ENCODE measurements around the gene MEGF11.

MEGF11 gene

DNA sequence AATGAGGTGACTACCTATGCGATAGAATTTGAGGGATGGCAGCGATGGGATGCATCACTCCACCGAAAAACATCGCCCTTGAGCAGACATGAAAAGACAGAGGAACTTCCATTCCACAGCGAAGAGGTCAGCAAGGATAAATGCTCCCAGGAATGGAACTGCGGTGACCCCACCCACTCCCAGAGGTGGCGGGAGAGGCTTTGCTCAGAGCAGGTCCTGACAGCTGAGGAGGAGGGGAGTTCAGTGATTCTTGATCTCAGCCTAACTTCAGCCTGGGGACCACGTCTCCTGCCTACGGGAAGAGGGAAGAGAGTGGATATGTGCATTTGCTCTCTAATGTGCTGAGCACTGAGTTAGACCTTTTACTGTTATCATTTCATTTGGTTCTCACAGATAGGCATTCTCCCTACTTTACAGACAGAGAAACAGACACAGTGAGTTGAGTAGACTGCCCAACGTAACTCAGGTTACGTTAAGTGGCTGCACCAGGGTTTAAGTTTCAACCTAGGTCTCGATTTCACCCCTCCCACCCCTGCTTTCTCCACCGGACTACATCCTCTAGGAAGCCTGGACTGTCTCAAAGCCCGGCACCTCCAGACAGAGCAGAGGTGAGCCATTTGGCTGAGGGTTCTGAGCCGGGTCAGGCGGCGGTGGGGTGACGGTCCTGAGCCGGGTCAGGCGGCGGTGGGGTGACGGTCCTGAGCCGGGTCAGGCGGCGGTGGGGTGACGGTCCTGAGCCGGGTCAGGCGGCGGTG, 214.3 kb downstream of the MEGF11 start:
- Histone ChIP-seq H3K4me1 (ENCODE audit: insufficient read depth, low read length) (no peaks in the 10 kb centered on the region), H3K27ac (ENCODE audit: low read depth, low read length) (no peak overlapping the region), H3K9me3 (ENCODE audit: low read length) (no peaks in the 10 kb centered on the region), H3K4me3 (ENCODE audit: low read depth in 1 of 2, low read length in 2 of 2) (no peak overlapping the region), H3K27me3 (ENCODE audit: control insufficient read depth in 1 of 2, insufficient read depth in 2 of 2, low read length in 2 of 2) (peaks cover 24 to 37% of the 10 kb centered on the region in 2 donors), H3K9ac (ENCODE audit: low read length) (no peak overlapping the region), H3K36me3 (ENCODE audit: insufficient read depth, low read length) (no peaks in the 10 kb centered on the region)

DNA sequence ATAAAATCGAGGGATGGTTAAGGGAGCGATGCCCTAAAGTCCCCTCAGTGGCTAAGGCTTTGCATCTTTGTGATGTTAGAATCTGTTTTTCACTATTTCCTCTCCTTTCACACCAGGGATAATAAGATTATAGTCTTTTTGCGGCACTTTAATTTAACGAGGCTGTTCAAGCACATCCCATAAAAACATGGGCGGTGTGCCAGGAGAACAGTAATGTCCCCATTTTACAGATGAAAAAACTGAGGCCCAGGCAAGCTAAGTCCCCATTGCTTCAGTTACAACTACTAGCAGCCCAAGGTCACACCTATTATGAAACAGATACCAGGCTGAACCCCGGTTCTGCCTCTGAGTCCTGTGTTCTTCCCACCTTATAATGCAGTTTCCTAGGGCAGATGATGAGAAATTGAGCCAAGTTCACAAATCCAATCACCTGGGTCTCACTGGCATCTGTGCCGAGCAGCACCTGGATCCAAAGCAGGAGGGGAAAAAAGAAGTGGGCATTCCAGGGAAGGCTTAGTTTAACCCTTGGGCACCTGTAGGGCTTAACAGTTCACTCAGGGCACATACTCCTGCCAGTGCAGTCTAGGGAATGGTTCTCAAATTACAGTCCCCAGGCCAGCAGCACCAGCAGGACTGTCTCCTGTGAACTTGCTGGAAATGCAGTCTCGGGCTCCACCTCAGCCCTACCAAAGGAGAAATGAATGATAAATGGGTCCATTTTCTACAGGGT, 215.0 kb downstream of the MEGF11 start:
- Histone ChIP-seq H3K4me1 (ENCODE audit: insufficient read depth, low read length) (no peaks in the 10 kb centered on the region), H3K9ac (ENCODE audit: low read length) (no peak overlapping the region), H3K27ac (ENCODE audit: low read depth, low read length) (no peak overlapping the region), H3K9me3 (ENCODE audit: low read length) (no peaks in the 10 kb centered on the region), H3K36me3 (ENCODE audit: insufficient read depth, low read length) (no peaks in the 10 kb centered on the region), H3K27me3 (ENCODE audit: control insufficient read depth in 1 of 2, insufficient read depth in 2 of 2, low read length in 2 of 2) (peaks cover 24 to 37% of the 10 kb centered on the region in 2 donors), H3K4me3 (ENCODE audit: low read depth in 1 of 2, low read length in 2 of 2) (no peak overlapping the region)

DNA sequence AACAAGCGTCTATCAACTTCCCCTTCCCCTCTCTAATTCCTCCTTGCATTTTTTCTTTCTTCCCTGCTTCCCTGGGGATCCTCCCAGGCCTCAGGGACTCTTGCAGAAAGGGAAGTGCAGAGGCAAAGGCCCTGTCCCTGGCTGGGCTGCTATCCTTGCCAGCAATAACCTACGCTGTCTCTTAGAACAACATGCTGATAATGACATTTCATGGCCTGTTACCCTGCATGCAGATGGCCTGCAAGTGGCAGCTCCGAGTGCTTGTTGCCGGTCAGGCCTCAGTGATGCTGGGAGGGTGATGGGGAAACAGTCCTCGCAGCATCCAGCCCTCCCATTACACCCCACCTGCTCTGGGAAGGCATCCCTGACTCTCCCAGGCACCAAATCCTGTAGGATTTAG, 216.7 kb downstream of the MEGF11 start:
- Histone ChIP-seq H3K9ac (ENCODE audit: low read length) (no peak overlapping the region), H3K4me3 (ENCODE audit: low read depth in 1 of 2, low read length in 2 of 2) (no peak overlapping the region), H3K27me3 (ENCODE audit: control insufficient read depth in 1 of 2, insufficient read depth in 2 of 2, low read length in 2 of 2) (peaks cover 24 to 34% of the 10 kb centered on the region in 2 donors), H3K4me1 (ENCODE audit: insufficient read depth, low read length) (no peaks in the 10 kb centered on the region), H3K9me3 (ENCODE audit: low read length) (no peaks in the 10 kb centered on the region), H3K36me3 (ENCODE audit: insufficient read depth, low read length) (no peaks in the 10 kb centered on the region), H3K27ac (ENCODE audit: low read depth, low read length) (no peak overlapping the region)

DNA sequence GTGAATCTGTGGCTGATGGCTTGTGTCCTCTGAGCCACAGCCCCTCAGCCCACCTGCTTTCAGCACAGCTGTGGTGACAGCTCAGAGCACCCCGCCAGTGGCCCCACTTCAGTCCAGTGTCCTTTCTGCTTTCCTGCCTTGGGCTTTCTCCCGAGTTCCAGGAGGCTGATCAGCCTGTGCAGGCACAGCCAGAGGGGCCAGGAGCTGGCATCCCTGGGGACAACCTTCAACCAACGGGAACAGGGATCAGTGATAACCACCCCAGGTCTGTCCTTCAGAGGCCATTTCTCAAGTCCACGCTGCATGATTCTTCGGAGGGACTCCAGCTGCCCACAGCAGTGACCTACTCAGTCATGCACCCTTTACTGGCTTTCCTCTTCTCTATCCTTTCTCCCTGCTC, 217.6 kb downstream of the MEGF11 start:
- Histone ChIP-seq H3K27ac (ENCODE audit: low read depth, low read length) (no peak overlapping the region), H3K36me3 (ENCODE audit: insufficient read depth, low read length) (no peaks in the 10 kb centered on the region), H3K9ac (ENCODE audit: low read length) (no peak overlapping the region), H3K4me3 (ENCODE audit: low read depth in 1 of 2, low read length in 2 of 2) (no peak overlapping the region), H3K9me3 (ENCODE audit: low read length) (no peaks in the 10 kb centered on the region), H3K4me1 (ENCODE audit: insufficient read depth, low read length) (no peaks in the 10 kb centered on the region), H3K27me3 (ENCODE audit: control insufficient read depth in 1 of 2, insufficient read depth in 2 of 2, low read length in 2 of 2) (peaks cover 24 to 34% of the 10 kb centered on the region in 2 donors)

DNA sequence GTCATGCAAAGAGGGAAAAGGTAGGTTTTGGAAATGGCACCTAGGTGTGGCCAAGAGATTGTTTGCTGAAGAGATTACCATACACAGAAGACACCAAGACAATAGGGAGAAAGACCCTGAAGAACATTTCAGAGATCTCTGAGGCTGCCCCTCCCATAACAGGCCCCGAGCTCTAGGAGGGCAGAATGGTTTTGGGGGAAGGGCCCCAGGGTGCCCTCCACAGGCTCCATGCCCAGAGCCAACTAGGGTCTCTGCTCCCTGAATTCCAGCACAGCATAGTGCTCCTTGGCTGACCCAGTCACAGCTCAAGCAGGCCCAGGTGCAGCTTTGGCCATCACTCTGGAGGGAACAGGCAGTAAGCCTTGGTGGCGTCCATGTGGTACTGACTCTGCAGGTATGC, 220.4 kb downstream of the MEGF11 start:
- Histone ChIP-seq H3K4me3 (ENCODE audit: low read depth in 1 of 2, low read length in 2 of 2) (no peak overlapping the region), H3K9me3 (ENCODE audit: low read length) (no peaks in the 10 kb centered on the region), H3K9ac (ENCODE audit: low read length) (no peak overlapping the region), H3K27ac (ENCODE audit: low read depth, low read length) (no peak overlapping the region), H3K4me1 (ENCODE audit: insufficient read depth, low read length) (no peaks in the 10 kb centered on the region), H3K36me3 (ENCODE audit: insufficient read depth, low read length) (no peaks in the 10 kb centered on the region), H3K27me3 (ENCODE audit: control insufficient read depth in 1 of 2, insufficient read depth in 2 of 2, low read length in 2 of 2) (peaks cover 15% of the 10 kb centered on the region in 2 donors)

DNA sequence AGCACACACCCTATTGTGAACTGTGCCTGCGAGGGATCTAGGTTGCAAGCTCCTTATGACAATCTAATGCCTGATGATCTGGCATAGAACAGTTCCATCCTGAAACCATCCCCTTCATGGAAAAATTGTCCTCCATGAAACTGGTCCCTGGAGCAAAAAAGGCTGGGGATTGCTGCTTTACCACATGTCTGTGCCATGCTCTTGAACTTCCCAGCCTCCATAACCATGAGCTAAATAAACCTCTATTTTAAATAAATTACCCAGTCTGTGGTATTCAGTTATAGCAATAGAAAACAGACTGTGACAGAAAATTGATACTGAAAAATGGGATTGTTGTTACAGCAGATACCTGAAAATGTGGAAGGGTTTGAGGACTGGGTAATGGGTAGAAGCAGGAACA, 221.5 kb downstream of the MEGF11 start:
- Histone ChIP-seq H3K4me1 (ENCODE audit: insufficient read depth, low read length) (no peaks in the 10 kb centered on the region), H3K27me3 (ENCODE audit: control insufficient read depth in 1 of 2, insufficient read depth in 2 of 2, low read length in 2 of 2) (peaks cover 7 to 8% of the 10 kb centered on the region in 2 donors), H3K27ac (ENCODE audit: low read depth, low read length) (no peak overlapping the region)

DNA sequence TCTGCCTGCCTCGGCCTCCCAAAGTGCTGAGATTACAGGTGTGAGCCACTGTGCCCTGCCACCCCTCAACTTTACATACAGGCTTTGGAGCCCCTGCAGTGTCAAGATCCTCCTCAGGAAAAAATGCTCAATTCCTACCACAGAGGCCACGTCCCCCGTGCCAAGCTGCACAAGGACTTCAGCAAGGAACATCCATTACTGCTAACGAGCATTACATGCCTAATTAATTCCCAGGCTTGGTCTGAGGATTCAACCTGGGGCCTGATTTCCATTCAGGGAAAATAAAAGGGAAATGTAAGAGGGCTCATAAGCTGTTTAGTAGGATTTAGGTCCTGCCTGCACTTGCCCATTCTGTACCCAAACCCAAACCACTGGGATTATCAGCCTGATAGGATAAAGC, 222.9 kb downstream of the MEGF11 start:
- Histone ChIP-seq H3K9ac (ENCODE audit: low read length) (no peak overlapping the region), H3K9me3 (ENCODE audit: low read length) (no peaks in the 10 kb centered on the region), H3K4me1 (ENCODE audit: insufficient read depth, low read length) (no peaks in the 10 kb centered on the region)

More for the DNA sequence above, 221.5 kb downstream of the MEGF11 start:
- H3K4me3 ChIP-seq (ENCODE audit: low read depth in 1 of 2, low read length in 2 of 2), result no peak overlapping the region
- no peak overlapping the region for H3K9ac ChIP-seq (ENCODE audit: low read length)
- H3K9me3 ChIP-seq (ENCODE audit: low read length), result no peaks in the 10 kb centered on the region
- no peaks in the 10 kb centered on the region for H3K36me3 ChIP-seq (ENCODE audit: insufficient read depth, low read length)

DNA sequence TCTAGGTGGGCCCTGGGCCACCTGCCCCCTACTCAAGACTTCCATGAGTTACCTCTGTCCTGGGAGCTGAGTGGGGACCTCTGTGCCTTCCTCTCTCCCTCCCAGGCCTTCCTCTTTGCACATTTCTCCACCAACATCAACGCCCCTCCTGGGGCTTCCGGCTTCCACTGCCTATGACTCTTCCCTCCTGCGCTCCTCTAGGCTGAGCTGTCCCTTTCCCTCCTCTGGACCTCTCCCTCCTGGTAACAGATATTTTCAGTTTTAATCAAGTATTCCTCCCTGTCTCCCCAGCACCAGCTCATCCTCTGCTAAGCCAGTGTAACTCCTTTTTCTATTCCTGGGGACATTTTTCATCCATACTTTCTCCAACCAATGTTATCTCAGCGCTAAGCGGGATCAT, 223.9 kb downstream of the MEGF11 start:
- peaks cover 4% of the 10 kb centered on the region for H3K4me1 ChIP-seq (ENCODE audit: insufficient read depth, low read length)
- no peaks in the 10 kb centered on the region for H3K36me3 ChIP-seq (ENCODE audit: insufficient read depth, low read length)
- no peaks in the 10 kb centered on the region for H3K9me3 ChIP-seq (ENCODE audit: low read length)
- no peak overlapping the region for H3K9ac ChIP-seq (ENCODE audit: low read length)
- no peak overlapping the region for H3K4me3 ChIP-seq (ENCODE audit: low read depth in 1 of 2, low read length in 2 of 2)
- H3K27me3 ChIP-seq (ENCODE audit: control insufficient read depth in 1 of 2, insufficient read depth in 2 of 2, low read length in 2 of 2), result no peaks in the 10 kb centered on the region
- H3K27ac ChIP-seq (ENCODE audit: low read depth, low read length), result no peak overlapping the region

More for the DNA sequence above, 222.9 kb downstream of the MEGF11 start:
- Histone ChIP-seq H3K27ac (ENCODE audit: low read depth, low read length) (no peak overlapping the region), H3K36me3 (ENCODE audit: insufficient read depth, low read length) (no peaks in the 10 kb centered on the region), H3K4me3 (ENCODE audit: low read depth in 1 of 2, low read length in 2 of 2) (no peak overlapping the region), H3K27me3 (ENCODE audit: control insufficient read depth in 1 of 2, insufficient read depth in 2 of 2, low read length in 2 of 2) (no peaks in the 10 kb centered on the region)

DNA sequence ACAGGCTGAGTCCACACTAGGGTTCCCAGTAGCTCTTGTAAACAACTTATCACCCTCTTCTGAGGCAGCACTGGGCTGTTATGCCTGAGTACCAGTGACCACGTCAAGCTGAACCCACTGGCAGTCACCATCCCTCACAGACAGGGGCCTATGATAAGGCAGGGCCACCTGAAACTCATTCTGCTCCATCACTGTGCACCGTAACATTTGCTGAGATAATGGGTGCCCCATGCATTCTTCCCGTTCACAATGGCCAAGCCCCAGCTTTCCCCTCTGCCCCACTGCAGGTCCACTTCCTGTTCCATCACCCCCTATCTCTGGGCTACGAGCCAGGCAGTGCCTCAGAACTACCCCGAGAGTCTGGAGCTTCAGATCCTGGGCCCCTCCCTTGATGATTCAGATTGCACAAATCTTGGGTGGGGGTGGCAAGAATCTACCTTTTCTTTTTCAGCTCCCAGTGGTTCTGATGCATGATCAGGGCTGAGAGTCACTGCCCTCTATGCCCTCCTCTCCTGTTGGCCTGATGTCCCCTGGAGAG, 226.2 kb downstream of the MEGF11 start:
- Histone ChIP-seq H3K9ac (ENCODE audit: low read length) (no peak overlapping the region), H3K4me3 (ENCODE audit: low read depth in 1 of 2, low read length in 2 of 2) (no peak overlapping the region), H3K9me3 (ENCODE audit: low read length) (no peaks in the 10 kb centered on the region), H3K27me3 (ENCODE audit: control insufficient read depth in 1 of 2, insufficient read depth in 2 of 2, low read length in 2 of 2) (no peaks in the 10 kb centered on the region), H3K4me1 (ENCODE audit: insufficient read depth, low read length) (peaks cover 4% of the 10 kb centered on the region), H3K27ac (ENCODE audit: low read depth, low read length) (no peak overlapping the region), H3K36me3 (ENCODE audit: insufficient read depth, low read length) (no peaks in the 10 kb centered on the region)

DNA sequence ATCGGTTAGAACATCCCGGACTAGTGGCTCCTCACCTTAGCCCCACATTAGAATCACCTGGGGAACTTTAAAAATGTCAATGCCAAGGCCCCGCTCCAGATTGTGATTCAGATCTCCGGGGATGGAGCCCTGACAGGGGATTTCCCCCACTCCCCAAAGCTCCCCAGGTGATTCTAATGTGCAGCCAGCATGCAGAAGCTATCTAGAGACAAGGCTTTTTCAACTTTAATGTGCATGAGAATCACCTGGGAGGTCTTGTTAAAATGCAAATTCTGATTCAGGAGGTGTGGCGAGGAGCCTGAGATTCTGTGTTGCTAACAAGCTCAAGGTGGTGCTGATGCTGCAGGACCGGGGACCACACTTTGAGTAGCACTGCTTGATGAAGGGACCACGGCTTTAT, 227.6 kb downstream of the MEGF11 start:
- Histone ChIP-seq H3K36me3 (ENCODE audit: insufficient read depth, low read length) (no peaks in the 10 kb centered on the region), H3K4me1 (ENCODE audit: insufficient read depth, low read length) (peaks cover 4% of the 10 kb centered on the region), H3K27me3 (ENCODE audit: control insufficient read depth in 1 of 2, insufficient read depth in 2 of 2, low read length in 2 of 2) (no peaks in the 10 kb centered on the region), H3K9ac (ENCODE audit: low read length) (no peak overlapping the region), H3K27ac (ENCODE audit: low read depth, low read length) (no peak overlapping the region), H3K9me3 (ENCODE audit: low read length) (no peaks in the 10 kb centered on the region), H3K4me3 (ENCODE audit: low read depth in 1 of 2, low read length in 2 of 2) (no peak overlapping the region)

DNA sequence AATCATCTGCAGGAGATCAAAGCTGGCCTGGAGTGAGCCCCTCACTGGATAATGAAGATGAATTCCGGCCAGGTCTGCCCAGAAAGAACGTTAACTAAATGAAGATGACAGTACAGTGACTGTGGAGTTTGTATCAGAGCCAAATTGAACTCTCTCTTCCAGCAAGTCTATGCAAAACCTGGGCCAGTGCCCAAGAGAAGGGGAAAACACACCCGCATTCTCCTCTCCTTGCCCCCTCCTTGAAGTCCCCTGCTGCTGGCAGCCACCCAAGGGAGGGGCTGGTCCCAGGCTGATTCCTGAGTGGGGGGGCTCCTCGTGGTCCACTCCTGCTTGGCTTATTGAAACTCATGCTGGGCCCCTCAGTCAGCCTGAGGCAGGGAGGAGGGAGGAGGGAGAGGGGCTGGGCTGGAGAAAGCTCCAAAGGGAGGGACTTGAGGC, 228.5 kb downstream of the MEGF11 start:
- no peak overlapping the region for H3K27ac ChIP-seq (ENCODE audit: low read depth, low read length)
- peaks cover 4% of the 10 kb centered on the region for H3K4me1 ChIP-seq (ENCODE audit: insufficient read depth, low read length)
- H3K9ac ChIP-seq (ENCODE audit: low read length), result no peak overlapping the region
- no peaks in the 10 kb centered on the region for H3K27me3 ChIP-seq (ENCODE audit: control insufficient read depth in 1 of 2, insufficient read depth in 2 of 2, low read length in 2 of 2)
- H3K36me3 ChIP-seq (ENCODE audit: insufficient read depth, low read length), result no peaks in the 10 kb centered on the region
- H3K4me3 ChIP-seq (ENCODE audit: low read depth in 1 of 2, low read length in 2 of 2), result no peak overlapping the region
- H3K9me3 ChIP-seq (ENCODE audit: low read length), result no peaks in the 10 kb centered on the region

All from muscle layer of colon (tissue), 2 donors.